Loucy (cell line): Measurements from ENCODE around the gene SMOC1.

Experiments used
- EZH2phosphoT487 ChIP-seq: fragments of 200-600 bp; IDR thresholded peaks from 2 replicates; pipeline ENCODE4 v1.6.1; 2018; ENCODE audit warnings: antibody characterized with exemption, mild to moderate bottlenecking, moderate library complexity, borderline replicate concordance
- TF ChIP-seq, protein P1 (sequence below): fragments of 200-600 bp; sonication (generic); conservative IDR thresholded peaks from 2 replicates; pipeline ENCODE4 v1.5.1; 2014; ENCODE audit warnings: mild to moderate bottlenecking, antibody characterized with exemption, low read length

DNA sequence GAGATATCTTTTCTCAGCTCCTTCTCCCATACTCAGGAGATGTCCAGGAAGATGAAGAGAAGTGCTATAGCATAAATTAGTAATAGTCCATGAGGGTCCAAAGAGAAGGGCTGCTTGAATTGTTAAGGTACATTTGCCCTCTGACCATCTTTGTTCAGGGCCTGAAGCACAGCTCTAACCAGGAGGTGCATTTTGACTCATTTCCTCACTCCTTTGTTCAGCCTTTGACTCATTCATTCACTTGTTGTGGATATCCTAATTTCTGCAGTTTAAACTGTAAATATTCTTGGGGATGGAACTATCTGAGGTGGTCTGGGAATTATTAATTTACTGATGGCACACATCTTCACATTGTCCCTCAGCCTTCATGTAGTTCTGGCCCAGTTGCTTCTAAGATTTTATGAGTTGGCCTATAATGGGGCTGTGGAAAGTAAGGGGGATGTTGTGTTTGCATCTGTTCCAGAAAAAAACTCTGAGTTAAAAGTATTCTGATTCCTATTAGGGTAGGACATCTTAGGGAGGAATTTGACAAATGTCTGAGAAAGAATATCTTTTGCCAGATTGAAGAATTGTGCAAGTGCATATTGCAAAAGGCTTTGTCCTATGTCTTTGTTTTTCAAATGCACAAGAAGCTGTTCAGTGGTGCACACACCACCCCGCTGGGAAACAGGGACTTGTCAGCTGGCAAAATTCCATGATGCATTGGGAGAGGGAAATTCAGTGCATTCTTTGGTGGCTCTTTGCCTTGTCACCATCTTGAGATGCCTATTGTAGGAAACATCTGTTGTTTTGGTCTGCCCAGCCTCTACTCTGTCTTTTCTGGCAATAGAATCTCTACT is 22.1 kb downstream of the SMOC1 start:
- no peak for TF ChIP-seq EZH2phosphoT487
- TF ChIP-seq, protein P1, sequence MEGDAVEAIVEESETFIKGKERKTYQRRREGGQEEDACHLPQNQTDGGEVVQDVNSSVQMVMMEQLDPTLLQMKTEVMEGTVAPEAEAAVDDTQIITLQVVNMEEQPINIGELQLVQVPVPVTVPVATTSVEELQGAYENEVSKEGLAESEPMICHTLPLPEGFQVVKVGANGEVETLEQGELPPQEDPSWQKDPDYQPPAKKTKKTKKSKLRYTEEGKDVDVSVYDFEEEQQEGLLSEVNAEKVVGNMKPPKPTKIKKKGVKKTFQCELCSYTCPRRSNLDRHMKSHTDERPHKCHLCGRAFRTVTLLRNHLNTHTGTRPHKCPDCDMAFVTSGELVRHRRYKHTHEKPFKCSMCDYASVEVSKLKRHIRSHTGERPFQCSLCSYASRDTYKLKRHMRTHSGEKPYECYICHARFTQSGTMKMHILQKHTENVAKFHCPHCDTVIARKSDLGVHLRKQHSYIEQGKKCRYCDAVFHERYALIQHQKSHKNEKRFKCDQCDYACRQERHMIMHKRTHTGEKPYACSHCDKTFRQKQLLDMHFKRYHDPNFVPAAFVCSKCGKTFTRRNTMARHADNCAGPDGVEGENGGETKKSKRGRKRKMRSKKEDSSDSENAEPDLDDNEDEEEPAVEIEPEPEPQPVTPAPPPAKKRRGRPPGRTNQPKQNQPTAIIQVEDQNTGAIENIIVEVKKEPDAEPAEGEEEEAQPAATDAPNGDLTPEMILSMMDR: no peak
